Neural progenitor cell (in vitro differentiated cells): ENCODE data around the gene POC5.

Experiments
- EZH2phosphoT487 ChIP-seq: fragments of 200-600 bp; sonication (generic); IDR thresholded peaks from 2 replicates; pipeline ENCODE4 v1.6.1; 2017; ENCODE audit warnings: antibody characterized with exemption
- TF ChIP-seq, protein P1 (sequence below): fragments of 200-600 bp; sonication (generic); IDR thresholded peaks from 2 replicates; pipeline ENCODE4 v1.5.1; 2017; ENCODE audit warnings: antibody characterized with exemption, mild to moderate bottlenecking

GRCh38 chr5:75659791-75660450 is 57.3 kb downstream of the POC5 start:
- TF ChIP-seq, protein P1, sequence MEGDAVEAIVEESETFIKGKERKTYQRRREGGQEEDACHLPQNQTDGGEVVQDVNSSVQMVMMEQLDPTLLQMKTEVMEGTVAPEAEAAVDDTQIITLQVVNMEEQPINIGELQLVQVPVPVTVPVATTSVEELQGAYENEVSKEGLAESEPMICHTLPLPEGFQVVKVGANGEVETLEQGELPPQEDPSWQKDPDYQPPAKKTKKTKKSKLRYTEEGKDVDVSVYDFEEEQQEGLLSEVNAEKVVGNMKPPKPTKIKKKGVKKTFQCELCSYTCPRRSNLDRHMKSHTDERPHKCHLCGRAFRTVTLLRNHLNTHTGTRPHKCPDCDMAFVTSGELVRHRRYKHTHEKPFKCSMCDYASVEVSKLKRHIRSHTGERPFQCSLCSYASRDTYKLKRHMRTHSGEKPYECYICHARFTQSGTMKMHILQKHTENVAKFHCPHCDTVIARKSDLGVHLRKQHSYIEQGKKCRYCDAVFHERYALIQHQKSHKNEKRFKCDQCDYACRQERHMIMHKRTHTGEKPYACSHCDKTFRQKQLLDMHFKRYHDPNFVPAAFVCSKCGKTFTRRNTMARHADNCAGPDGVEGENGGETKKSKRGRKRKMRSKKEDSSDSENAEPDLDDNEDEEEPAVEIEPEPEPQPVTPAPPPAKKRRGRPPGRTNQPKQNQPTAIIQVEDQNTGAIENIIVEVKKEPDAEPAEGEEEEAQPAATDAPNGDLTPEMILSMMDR = no peak
- TF ChIP-seq EZH2phosphoT487 = no peak
